ENCODE results near the gene MKS1. TPM values are rescaled to one million over a fixed set of nuclear protein-coding genes. Genes with fewer than 3 reads are reported as not detected.

The MKS1 gene
- total RNA-seq, result 10 to 100 TPM; 16.2 to 18.7 TPM

DNA sequence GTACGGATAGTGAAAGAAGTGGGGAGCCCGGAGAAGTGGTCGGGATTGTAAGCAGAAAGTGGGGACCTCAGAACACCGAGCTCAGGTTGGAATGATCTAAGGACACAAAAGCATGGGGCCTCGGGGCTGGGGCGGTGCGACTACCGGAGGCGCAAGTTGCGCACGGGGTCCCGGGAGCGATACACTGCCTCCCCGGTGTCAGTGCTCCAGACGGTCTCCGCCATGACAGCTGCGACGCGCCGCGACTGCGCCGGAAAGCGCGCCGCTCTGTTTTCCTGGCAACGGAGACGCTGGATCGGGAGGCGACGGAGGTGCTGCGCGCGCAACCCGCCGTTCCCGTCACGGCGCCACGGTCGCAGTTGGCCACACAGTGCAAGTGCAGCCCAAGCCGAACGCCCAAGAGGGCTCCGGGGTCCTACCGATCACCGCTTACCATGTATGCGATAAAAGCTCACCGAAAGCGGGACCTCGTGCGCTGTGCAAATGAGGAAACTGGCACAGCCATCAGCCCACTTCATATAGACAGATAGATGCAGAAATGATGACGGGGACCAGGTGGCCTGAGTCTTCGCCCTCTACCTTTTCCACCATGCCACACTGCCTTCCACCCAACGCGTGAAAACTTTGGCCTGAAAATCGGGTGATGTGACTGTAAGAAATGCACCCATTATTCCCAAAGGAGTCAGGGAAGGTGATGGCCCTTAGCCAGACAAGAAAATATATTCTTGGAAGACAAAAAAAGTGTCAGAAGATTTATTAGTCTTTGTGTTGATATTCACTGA, at the start of gene MKS1:
Gene MKS1, minus strand, starts transcription at position 249 of the 782 bp plus-strand sequence. Its CDS starts 25 bp downstream, at position 224.

DNA sequence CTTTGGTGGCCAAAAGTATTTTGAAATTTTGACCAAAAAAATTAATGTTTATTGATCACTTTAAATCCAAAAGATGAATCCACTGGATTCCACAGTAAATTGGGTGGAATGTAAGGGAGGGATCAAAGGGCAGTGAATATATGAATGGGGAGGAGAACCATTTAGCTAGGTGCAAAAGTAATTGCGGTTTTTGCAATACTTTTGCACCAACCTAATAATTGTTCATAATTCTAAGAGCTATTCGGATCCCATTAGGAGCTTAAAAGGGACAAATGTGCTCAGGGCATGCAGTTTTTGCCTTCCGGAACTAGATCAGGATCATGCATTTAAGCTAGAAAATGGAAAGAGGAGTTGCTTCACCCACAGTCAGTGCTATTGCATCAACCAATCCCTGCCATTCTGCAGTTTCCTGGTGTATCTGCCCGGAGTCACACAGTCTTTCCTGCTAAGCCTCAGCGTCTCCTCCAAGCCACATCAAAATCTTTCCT, 19.1 kb upstream of the MKS1 start, which contains the start of gene LPO:
Gene LPO, plus strand, starts transcription at position 438 of the 488 bp plus-strand sequence. CDS start 4,396 bp downstream, outside the sequence.

DNA sequence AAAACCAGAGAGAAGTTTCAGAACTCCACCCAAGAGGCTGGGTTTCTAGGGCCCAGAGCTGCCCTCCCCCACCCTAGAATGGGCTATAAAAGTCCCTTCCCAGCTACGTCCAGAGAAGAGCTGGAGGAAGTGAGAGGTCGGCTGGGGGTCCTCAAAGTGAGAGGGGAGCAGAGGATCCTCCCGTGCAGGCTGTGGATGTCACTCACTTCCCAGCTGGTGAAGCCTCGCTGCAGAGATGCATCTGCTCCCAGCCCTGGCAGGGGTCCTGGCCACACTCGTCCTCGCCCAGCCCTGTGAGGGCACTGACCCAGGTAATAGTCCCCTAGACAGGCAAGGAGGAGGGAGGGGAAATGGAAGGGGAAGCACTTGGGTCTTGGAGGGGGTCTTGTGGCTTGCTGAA, 26.4 kb downstream of the MKS1 start, which contains the start of gene EPX:
Gene EPX, plus strand, starts transcription at position 115 of the 400 bp plus-strand sequence. Its CDS starts 121 bp downstream, at position 236.

DNA sequence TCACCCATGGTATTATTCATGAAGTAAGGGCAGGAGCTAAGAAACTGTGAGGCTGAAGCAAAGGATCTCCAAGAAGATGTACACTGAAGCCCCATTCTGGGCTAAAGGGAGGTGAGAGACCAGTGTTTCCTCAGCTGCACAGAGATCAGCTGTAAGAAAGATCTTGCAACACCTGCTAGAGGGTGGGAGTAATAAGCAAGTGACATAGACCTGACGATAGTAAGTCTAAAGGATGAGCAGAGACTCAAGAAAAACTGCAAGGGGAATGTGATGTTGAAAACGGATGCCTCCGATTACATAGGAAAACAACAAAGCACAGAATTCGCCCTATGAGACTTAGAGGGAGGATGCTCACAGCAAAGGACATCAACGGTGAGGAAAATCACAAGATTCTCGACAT, 52.4 kb downstream of the MKS1 start, which contains the start of gene OR4D2:
Gene OR4D2, plus strand, starts transcription at position 301 of the 400 bp plus-strand sequence. CDS start 2,674 bp downstream, outside the sequence.

Other genes with a start within 250 kb of the MKS1 start
- gene VEZF1, start 231.0 kb downstream of the MKS1 start, total RNA-seq, result 10 to 100 TPM; 48.9 to 50.1 TPM
- 100 to 1,000 TPM; 284 to 293 TPM for gene SRSF1, start 212.0 kb downstream of the MKS1 start, total RNA-seq
- 10 to 100 TPM; 29.6 to 29.9 TPM for gene DYNLL2, start 135.8 kb downstream of the MKS1 start, total RNA-seq
- under 1 TPM; 0.86 to 0.91 TPM for gene OR4D1, start 70.9 kb downstream of the MKS1 start, total RNA-seq
- gene OR4D2, start 52.3 kb downstream of the MKS1 start, total RNA-seq, result not detected
- gene EPX, start 26.5 kb downstream of the MKS1 start, total RNA-seq, result not detected
- gene LPO, start 19.3 kb upstream of the MKS1 start, total RNA-seq, result not detected
- gene MPO, start 61.7 kb upstream of the MKS1 start, total RNA-seq, result not detected
- gene TSPOAP1, start 109.5 kb upstream of the MKS1 start, total RNA-seq, result 10 to 100 TPM; 35.2 to 42.0 TPM
- gene SUPT4H1, start 132.9 kb upstream of the MKS1 start, total RNA-seq, result 10 to 100 TPM; 64.7 to 69.2 TPM
- under 1 TPM; 0.07 to 0.38 TPM for gene RNF43, start 198.3 kb upstream of the MKS1 start, total RNA-seq